ENCODE measurements around the gene PPP3R1. TPM values are rescaled to one million over a fixed set of nuclear protein-coding genes. Genes with fewer than 3 reads are reported as not detected.

The PPP3R1 gene
- total RNA-seq, 4 donors from 2014 or later, result 19.3 to 28.0 (median 25.7) TPM

DNA sequence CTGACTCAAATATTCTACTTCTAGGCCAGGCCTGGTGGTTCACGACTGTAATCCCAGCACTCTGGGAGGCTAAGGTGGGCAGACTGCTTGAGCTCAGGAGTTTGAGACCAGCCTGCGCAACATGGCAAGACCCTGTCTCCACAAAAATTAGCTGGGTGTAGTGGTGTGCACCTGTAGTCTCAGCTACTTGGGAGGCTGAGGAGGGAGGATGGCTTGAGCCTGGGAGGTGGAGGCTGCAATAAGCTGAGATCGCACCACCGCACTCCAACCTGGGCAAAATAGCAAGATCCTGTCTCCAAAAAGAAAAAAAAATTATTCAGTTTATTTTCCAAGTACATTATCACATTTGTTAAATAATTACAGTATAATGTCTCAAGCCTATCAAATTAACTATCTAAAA, 7.3 kb downstream of the PPP3R1 start:
- H3K4me3 ChIP-seq, result no peak overlapping the region
- TF ChIP-seq POLR2A (IDR thresholded peaks at IDR 0.05; ENCODE audit: low read depth) (no peak), EP300 (IDR thresholded peaks at IDR 0.05) (no peak), POLR2AphosphoS5 (IDR thresholded peaks at IDR 0.05) (no peak)
- TF ChIP-seq, protein P1, sequence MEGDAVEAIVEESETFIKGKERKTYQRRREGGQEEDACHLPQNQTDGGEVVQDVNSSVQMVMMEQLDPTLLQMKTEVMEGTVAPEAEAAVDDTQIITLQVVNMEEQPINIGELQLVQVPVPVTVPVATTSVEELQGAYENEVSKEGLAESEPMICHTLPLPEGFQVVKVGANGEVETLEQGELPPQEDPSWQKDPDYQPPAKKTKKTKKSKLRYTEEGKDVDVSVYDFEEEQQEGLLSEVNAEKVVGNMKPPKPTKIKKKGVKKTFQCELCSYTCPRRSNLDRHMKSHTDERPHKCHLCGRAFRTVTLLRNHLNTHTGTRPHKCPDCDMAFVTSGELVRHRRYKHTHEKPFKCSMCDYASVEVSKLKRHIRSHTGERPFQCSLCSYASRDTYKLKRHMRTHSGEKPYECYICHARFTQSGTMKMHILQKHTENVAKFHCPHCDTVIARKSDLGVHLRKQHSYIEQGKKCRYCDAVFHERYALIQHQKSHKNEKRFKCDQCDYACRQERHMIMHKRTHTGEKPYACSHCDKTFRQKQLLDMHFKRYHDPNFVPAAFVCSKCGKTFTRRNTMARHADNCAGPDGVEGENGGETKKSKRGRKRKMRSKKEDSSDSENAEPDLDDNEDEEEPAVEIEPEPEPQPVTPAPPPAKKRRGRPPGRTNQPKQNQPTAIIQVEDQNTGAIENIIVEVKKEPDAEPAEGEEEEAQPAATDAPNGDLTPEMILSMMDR (IDR thresholded peaks at IDR 0.05), result no peak
- peaks cover 44 to 98% (median 89%) of the 10 kb centered on the region in 4 donors for H3K4me1 ChIP-seq
- peak overlapping the region in 1 of 4 donors; percentile 17 for H3K27ac ChIP-seq (replicated peaks in 1 of 4)
- WGBS, result 94% methylated on average over 4 of the region's 4 CpGs
- intact Hi-C loops (cut with DNase I), result loop anchor here (5.0 kb wide), 1 partner anchor 43 kb away; no protein-coding TSS in a partner anchor
- no peaks in the 10 kb centered on the region for H3K27me3 ChIP-seq
- peaks cover 0 to 3% (median 0%) of the 10 kb centered on the region in 4 donors for H3K36me3 ChIP-seq
- no peak for DNase-seq (ENCODE audit: extremely low spot score)
- H3K9me3 ChIP-seq, result no peaks in the 10 kb centered on the region

DNA sequence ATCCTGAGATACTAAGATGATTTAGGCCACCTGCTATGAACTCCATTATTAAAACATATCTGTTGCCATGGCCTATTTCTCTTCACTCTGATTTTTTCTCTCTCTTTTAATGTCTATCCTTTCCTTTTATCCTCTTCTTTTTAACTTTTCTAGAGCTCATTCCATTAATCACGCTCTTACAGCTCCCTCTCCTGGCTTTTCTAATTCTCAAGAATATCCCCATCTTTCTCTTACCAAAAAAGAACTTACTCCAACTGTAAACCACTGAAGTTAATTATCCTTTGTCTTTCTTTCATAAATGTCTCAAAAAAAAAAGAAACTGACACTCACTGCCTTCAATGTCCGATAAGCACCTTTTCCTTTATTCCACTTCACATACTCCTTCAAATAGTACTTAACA, 7.9 kb downstream of the PPP3R1 start:
- H3K36me3 ChIP-seq, result peaks cover 0 to 3% (median 0%) of the 10 kb centered on the region in 4 donors
- peaks cover 38 to 98% (median 89%) of the 10 kb centered on the region in 4 donors for H3K4me1 ChIP-seq
- peak overlapping the region in 1 of 4 donors; percentile 17 for H3K27ac ChIP-seq (replicated peaks in 1 of 4)
- no peak for TF ChIP-seq POLR2AphosphoS5 (IDR thresholded peaks at IDR 0.05)
- TF ChIP-seq, protein P1 (IDR thresholded peaks at IDR 0.05), result peak; percentile 35 to 37 (median 36)
- no peak for DNase-seq (ENCODE audit: extremely low spot score)
- no peaks in the 10 kb centered on the region for H3K27me3 ChIP-seq
- WGBS, result 65% methylated on average over 2 of the region's 2 CpGs
- no peak overlapping the region for H3K4me3 ChIP-seq
- intact Hi-C loops (cut with DNase I), result no loop called here
- H3K9me3 ChIP-seq, result no peaks in the 10 kb centered on the region

DNA sequence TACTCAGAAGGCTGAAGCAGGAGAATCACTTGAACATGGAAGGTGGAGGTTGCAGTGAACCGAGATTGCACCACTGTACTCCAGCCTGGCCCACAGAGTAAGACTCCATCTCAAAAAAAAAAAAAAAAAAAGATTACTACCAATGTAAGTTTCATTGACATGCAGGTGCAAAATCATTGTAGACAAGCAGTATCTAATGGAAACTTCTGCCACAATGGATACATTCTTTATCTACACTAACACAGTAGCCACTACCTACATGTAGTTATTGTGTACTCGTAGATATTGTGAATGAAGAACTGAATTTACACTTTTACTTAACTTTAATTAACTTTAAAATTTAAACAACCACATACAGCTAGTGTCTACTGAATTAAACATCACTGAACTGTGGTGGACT, 10.6 kb downstream of the PPP3R1 start:
- intact Hi-C loops (cut with DNase I), result no loop called here
- Histone ChIP-seq H3K9me3 (no peaks in the 10 kb centered on the region), H3K4me3 (no peak overlapping the region), H3K4me1 (peaks cover 31 to 98% (median 89%) of the 10 kb centered on the region in 4 donors), H3K27me3 (no peaks in the 10 kb centered on the region), H3K27ac (replicated peaks in 1 of 4) (no peak overlapping the region), H3K36me3 (peaks cover 0 to 3% (median 0%) of the 10 kb centered on the region in 4 donors)
- no peak for TF ChIP-seq EP300 (IDR thresholded peaks at IDR 0.05)
- TF ChIP-seq, protein P1 (IDR thresholded peaks at IDR 0.05), result no peak
- TF ChIP-seq POLR2AphosphoS5 (IDR thresholded peaks at IDR 0.05), result no peak
- no peak for TF ChIP-seq POLR2A (IDR thresholded peaks at IDR 0.05; ENCODE audit: low read depth)
- DNase-seq (ENCODE audit: extremely low spot score), result no peak
- WGBS, result 98% methylated on average over 2 of the region's 2 CpGs

DNA sequence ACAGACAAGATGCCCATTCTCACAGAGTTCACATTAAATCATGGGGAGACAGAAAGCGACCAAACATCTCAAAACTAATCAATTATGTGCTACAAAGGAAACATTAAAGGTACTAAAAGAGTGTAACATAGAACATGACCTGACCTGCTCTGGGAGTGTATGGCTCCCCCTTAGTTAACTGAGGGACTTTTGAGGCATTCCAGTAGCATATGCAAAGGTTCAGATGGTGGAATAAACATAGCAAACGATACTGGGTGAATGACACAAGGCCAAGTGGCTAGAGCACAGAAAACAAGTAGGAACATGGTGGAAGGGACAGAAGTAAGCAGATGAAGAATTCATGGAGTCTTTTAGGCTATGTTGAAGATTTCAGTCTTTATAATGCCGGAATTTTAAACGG, 11.9 kb downstream of the PPP3R1 start:
- no peaks in the 10 kb centered on the region for H3K27me3 ChIP-seq
- no peaks in the 10 kb centered on the region for H3K9me3 ChIP-seq
- no peak for TF ChIP-seq POLR2AphosphoS5 (IDR thresholded peaks at IDR 0.05)
- TF ChIP-seq POLR2A (IDR thresholded peaks at IDR 0.05; ENCODE audit: low read depth), result no peak
- TF ChIP-seq EP300 (IDR thresholded peaks at IDR 0.05), result no peak
- TF ChIP-seq, protein P1 (IDR thresholded peaks at IDR 0.05), result no peak
- DNase-seq (ENCODE audit: extremely low spot score), result no peak
- WGBS, result 88% methylated on average over 4 of the region's 4 CpGs
- H3K4me1 ChIP-seq, result peaks cover 28 to 98% (median 88%) of the 10 kb centered on the region in 4 donors
- no peak overlapping the region for H3K4me3 ChIP-seq
- H3K36me3 ChIP-seq, result peaks cover 0 to 3% (median 0%) of the 10 kb centered on the region in 4 donors
- H3K27ac ChIP-seq (replicated peaks in 1 of 4), result no peak overlapping the region
- intact Hi-C loops (cut with DNase I), result no loop called here

All from esophagus muscularis mucosa (tissue), 4 donors.